Measurements from ENCODE around the gene C4B.

C4B gene

GRCh38 chr6:31968791-31969711 lies 45.5 kb upstream of the C4B start:
- TF ChIP-seq CTCF (IDR thresholded peaks at IDR 0.05; ENCODE audit: insufficient read depth, low read length, poor library complexity, severe bottlenecking) = no peak
- Histone ChIP-seq H3K36me3 (ENCODE audit: control insufficient read depth, insufficient read depth, low read length) (peaks cover 33% of the 10 kb centered on the region), H3K27me3 (replicated peaks; ENCODE audit: control insufficient read depth, insufficient read depth, low read length) (no peaks in the 10 kb centered on the region), H3K4me3 (replicated peaks; ENCODE audit: low read depth, low read length) (no peak overlapping the region)
- DNase-seq (ENCODE audit: extremely low read depth, insufficient read length) = no peak

GRCh38 chr6:31969712-31970603 lies 44.6 kb upstream of the C4B start:
- Histone ChIP-seq H3K27me3 (replicated peaks; ENCODE audit: control insufficient read depth, insufficient read depth, low read length) (no peaks in the 10 kb centered on the region), H3K4me3 (replicated peaks; ENCODE audit: low read depth, low read length) (peak overlapping the region; percentile 77), H3K36me3 (ENCODE audit: control insufficient read depth, insufficient read depth, low read length) (peaks cover 30% of the 10 kb centered on the region)
- no peak for DNase-seq (ENCODE audit: extremely low read depth, insufficient read length)
- TF ChIP-seq CTCF (IDR thresholded peaks at IDR 0.05; ENCODE audit: insufficient read depth, low read length, poor library complexity, severe bottlenecking) = no peak

GRCh38 chr6:31970604-31971271 lies 43.9 kb upstream of the C4B start:
- Histone ChIP-seq H3K27me3 (replicated peaks; ENCODE audit: control insufficient read depth, insufficient read depth, low read length) (no peaks in the 10 kb centered on the region), H3K4me3 (replicated peaks; ENCODE audit: low read depth, low read length) (peak overlapping the region; percentile 77), H3K36me3 (ENCODE audit: control insufficient read depth, insufficient read depth, low read length) (peaks cover 28% of the 10 kb centered on the region)
- no peak for DNase-seq (ENCODE audit: extremely low read depth, insufficient read length)
- no peak for TF ChIP-seq CTCF (IDR thresholded peaks at IDR 0.05; ENCODE audit: insufficient read depth, low read length, poor library complexity, severe bottlenecking)

GRCh38 chr6:31971279-31971992 lies 43.2 kb upstream of the C4B start:
- DNase-seq (ENCODE audit: extremely low read depth, insufficient read length) = no peak
- H3K36me3 ChIP-seq (ENCODE audit: control insufficient read depth, insufficient read depth, low read length) = peaks cover 27% of the 10 kb centered on the region
- no peaks in the 10 kb centered on the region for H3K27me3 ChIP-seq (replicated peaks; ENCODE audit: control insufficient read depth, insufficient read depth, low read length)
- H3K4me3 ChIP-seq (replicated peaks; ENCODE audit: low read depth, low read length) = peak overlapping the region; percentile 77
- TF ChIP-seq CTCF (IDR thresholded peaks at IDR 0.05; ENCODE audit: insufficient read depth, low read length, poor library complexity, severe bottlenecking) = no peak

Data from GM06990 (cell line).